Germinal center (tissue), 1 donor: ENCODE data around the gene ERO1B.
"Not testable (repeated sequence)": the region's sequence is repeated elsewhere in the genome, so short reads cannot be mapped to it uniquely, and the experiment has no call there.

Experiments
- DNase-seq: peaks from one replicate; pipeline ENCODE4 v3.0.0; 2012; ENCODE audit warnings: mixed read lengths, low spot score

Gene ERO1B

DNA sequence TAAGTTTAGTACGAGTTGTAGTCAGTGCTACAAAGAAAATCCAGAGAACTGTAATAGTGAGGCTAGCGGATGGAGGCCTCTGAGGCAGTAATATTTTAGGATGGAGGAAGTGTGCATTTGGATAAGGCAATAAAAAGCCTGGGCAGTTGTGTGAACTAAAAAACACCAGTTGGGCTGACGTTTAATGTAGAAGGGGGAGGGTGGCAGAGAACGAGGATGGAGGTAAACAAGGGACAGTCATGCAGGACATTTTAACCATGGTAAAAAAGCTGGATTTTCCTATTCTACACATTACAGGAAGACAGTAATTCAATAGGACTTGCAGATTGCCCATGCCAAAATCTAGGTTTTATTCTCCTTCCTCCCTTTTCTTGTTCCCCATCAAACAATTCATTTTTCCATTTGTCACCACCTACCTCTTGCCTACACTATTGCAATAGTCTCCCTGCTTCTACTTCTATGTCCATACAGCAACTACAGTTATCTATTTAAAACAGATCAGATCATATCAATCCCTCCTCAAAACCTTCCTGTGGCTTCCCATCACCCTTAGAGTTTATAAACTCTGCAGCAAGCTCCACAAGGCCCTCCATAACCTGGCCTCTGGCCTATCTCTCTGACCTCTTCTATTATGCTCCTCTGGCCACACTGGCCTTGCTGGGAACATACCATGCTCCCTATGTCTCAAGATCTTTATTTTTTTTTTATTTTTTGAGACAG lies 27.7 kb downstream of the ERO1B start:
- DNase-seq, result no peak

DNA sequence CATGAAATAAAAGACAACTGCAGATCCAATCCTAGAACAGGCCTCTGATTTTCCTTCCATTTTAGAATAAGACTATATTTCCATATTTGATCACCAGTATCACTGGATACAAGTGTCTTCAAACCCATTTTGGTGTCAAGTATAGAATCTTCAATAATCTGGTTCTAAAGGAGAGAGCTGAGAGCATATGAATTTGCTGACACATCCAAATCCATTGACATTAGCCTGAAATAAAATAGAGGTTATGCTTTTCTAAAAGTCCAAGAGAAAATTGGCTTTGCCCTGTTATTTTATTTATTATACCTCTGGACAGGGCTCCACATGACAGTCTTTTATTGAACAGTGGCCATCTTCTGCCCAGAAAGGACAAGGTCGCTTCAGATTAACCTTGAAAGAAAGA lies 28.6 kb downstream of the ERO1B start:
- no peak for DNase-seq

DNA sequence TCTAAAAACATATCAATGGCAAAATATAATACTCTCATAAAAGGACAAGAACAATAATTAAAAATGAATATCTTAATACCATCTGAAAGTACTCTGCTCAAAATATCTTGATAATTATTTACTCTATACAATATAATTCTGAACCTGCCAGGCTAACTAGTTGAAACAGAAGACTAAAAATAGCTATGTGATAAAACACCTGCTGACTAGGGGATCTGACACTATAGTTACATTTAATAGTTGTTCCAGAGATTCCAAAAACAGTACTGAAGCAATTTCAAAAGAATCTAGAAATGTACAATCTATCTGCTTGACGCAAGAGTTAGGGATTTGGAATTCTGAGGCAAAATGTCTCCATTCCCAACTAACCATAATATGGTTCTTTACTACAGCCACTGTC lies 30.2 kb downstream of the ERO1B start:
- no peak for DNase-seq

DNA sequence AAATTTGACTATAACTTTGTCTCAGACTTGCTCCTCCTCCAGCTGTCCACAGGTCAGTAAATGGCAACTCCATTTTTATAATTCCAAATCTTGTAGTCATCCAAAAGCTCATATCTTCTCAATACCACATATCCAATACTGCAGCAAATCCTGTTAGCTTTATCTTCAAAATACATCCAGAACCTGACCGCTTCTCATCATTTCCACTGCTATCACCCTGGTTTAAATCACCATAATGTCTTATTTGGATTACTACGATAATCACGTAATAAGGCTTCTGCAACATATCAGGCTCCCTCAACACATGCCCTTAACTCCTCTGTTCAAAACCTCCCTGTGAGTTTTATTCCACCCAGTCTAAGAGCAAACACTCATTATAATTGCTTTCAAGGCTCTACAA lies 34.5 kb downstream of the ERO1B start:
- no peak for DNase-seq

DNA sequence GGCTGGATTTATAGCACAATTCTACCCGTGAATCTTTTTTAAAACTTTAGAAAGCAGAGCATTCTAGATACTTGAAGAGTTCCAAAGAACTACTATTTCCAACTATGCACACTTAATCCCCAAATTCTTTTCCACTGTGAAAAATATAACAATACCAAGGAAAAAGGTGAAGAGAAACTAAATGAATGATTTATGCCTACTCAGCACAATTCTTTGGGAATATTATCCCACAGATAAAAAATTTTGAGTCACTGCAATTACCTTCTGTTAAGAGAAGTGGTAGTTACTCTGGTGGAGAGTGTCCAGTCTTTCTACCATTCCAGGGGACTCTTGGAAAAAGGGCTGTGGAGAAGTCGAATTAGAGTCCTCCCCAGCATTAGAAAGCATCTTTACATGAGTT lies 39.2 kb downstream of the ERO1B start:
- DNase-seq, result no peak

DNA sequence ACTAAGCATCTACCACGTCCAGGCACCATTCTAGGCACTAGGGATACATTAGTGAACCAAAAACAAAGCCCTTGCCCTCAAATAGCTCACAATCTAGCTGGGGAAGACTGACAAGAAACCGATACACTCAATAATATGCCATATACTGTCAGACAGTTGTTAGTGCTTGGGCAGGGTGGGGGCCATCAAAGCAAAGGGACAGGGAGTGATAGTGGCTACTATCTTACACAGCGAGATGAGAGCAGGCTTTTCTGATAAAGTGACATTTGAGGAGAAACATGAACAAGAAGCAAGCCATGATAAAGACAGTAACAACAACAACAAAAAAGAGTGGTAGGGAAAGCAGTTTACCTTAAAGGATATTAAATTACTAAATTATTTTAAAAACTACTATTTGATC lies 41.1 kb downstream of the ERO1B start:
- DNase-seq, result no peak

DNA sequence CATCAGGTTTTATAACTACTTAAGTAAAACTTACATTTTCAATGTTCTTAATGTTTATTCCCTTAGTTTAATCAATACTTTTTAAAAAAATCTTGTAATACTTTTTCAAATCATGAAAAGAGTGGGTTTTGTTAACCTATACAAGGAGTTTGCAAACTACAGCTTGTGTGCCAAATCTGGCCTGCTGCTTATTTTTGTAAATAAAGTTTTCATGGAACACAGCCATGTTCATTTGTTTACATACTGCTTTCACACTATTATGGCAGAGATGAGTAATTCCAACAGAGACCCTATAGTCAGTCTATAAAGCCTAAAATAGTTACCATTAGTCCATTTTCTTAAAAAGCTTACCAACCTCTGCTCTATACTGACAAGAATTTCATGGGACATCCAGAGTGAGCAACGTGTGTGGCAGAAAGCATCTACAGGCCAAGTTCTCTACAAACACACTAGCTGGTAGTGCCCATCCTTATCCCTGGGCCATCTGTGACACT lies 42.6 kb downstream of the ERO1B start:
- DNase-seq, result no peak

DNA sequence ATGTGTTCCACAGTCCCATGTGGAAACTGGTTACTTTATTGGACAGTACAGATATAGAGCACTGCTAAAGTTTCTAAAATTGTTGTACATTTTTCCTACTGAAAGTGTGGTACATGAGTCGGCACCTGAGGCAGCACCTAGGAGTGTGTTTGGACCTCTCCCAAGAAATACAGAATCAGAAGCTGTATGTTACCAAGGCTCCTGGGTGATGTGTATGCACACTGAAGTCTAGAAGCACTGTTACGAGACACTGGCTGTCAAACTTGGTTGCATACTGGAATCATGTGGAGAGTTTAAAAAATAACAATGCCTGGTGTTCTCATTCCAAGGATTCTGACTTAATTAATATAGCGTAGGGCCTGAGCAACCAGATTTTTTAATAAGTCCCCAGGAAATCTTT lies 46.6 kb downstream of the ERO1B start:
- no peak for DNase-seq

DNA sequence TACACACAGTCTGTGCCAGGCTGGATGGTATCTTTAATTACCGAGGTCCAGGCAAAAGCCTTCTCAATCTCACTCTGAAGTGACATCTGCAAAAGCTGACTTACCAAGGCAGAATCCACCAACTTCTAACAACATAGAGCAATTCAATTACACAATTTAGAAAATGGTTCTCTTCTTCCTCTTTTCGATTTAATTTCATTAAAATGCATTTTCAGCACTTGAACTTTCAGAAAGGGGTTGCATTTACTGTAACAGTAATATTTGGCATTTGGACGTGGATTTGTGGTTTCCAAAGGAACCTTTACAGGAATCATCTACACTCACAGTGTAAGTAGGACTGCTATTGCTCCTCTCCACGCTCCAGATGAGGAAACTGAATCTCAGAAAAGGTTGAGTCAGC lies 53.3 kb downstream of the ERO1B start:
- DNase-seq, result no peak

DNA sequence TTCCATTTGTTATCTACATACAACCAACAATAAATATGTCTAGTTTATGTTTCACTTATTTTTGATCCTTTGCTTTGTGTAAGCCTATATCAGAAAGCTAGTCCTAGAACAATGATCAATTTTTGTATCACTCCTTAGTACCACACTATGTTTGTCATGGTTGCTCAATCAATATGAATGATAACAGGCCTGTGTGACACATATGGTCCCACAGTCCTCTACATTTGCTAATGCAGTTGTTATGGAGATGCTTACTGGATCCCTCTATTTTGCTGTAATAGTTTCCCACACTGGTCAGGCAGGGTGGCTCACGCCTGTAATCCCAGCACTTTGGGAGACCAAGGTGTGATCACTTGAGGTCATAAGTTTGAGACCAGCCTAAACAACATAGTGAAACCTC lies 59.1 kb downstream of the ERO1B start:
- DNase-seq, result no peak

DNA sequence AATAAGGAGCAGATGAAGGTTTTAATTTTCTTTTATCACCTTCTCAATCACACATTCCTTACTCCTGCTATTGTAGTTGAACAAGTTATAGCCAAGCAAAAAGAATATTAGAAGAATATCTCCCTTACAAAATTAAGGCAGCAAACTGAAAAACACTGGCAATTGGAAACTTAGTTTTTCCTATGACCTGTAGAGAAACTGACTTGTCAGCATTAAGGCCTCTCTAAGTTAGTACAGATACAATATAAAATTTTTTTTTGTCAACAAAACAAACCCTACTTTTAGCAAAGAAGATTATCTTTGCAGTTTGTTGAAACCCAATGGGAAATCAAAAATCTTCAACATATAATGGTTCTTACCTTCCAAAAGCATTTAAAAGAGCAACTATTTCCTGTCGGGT lies 61.3 kb downstream of the ERO1B start:
- no peak for DNase-seq

DNA sequence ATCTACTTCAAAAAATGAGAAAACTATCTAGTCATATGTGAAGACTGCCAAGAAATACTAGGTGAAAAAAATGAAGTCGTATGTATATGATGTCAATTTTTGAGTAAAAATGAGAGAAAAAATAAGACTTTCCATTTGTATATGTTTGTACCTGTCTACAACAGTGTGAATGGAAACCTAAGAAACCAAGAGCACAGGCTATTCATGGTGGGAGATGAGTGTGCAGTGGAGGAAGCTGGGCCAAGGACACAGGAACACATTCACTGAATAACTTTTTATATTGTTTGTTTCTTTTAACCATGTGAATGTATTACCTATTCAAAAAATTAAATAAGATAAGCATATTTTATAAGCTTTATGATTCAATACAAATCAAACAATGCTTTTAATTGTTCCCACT lies 67.0 kb downstream of the ERO1B start:
- no peak for DNase-seq

DNA sequence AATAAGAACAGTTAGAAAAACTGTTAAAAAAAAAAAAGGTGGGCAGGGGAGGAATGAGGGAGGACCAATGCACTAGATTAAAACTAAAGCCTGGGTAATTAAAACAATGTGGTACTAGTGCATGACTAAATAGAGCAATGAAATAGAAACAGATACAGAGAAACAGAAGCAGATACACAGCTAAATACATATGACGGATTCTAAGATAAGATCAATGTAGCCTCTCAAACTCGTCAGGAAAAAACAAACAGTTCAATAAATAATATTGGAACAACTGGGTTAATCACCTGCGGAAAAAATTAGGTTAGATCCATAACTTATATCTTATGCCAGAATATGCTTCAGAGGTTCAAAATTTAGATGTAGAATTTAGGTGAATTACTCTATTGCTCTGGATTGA lies 68.2 kb downstream of the ERO1B start:
- DNase-seq, result no peak

DNA sequence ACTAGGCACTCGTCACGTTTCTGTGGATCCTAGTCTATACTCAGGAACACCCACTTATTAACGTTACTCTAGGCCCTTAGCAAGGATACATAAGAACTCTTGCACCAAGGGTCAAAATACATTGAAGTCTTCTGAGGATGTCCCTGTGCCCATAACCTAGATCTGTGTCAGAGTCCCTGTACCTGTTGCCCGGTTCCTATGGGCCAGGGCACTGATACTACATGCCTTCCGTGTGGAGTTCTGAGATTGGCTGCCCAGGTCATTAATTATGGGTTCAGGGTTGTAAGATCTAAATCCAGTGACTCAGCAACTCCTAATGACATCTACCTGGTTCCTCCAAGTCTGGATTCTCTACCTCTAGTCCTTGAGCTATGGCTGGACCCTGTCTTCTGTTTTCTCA lies 69.9 kb downstream of the ERO1B start:
- no peak for DNase-seq

DNA sequence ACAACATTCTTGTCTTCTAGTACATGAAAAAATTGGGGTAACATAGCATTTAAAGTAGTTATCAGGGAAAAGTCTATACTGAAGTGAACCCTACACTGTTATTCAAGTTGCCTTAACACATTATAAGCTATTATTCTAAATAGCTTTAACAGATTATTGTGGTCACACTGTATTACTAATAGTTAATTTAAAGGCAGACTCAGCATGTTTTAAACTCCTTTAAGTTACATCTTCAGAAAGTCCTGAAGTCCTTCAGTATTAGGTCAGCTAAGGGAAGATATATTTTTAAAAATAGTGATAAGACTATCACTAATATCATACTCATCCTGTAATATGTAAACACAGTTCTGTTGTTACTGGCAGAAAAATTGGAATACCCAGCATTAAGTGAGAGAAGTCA lies 72.0 kb downstream of the ERO1B start:
- no peak for DNase-seq

DNA sequence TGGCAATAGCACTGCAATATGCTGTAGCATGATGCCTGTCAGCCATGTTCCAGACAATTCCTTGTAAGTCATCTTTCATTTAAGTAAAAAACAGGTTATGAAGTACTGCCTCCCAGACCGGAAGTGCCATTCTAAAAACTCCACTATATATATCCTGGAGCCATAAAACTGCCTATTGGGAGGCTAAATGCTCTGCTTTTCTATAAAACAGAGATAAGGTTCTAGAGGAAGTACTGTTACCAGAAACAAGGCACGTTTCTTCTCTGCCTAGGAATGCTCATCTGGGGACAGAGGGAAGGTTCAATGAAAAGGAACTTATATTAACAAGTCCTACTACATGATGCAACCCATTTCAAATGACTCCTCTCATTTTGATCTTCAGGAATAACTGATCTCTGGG lies 72.6 kb downstream of the ERO1B start:
- no peak for DNase-seq

DNA sequence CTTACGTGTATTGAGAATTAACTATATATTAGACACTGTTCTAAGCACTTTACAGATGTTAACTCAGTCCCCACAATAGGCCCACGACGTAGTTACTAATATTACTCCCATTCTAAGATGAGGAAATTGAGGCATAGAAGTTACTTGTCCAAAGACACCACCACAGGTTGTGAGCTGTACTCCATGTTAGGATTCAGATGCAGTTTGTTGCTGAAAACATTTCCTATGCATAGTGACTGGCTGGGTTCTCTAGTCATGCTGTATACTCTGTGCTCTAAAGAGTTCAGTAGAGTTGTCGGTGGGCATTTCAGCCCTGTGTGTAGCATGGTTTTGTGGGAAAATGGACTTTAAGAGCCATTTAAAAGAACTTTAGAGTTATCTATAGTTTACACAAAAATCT lies 74.2 kb downstream of the ERO1B start:
- no peak for DNase-seq

DNA sequence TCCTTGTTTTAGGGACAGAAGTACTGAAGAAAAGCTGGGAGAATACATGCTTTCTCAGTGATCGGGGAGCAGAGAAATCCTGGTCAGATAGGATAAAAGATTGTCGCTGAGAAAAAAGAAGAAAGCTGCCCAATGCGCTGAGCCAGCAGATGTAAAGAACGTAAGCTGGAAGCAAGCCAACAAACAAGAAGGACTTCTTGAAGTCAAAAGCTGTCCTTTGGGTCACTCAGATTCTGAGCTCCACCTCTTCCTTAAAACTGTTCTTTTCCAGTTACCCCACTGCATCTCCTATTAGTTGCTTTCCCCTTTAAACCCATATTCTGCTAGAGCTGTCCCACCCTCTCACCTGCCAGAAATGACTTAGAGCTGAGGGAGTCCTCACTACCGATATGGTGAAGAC lies 74.6 kb downstream of the ERO1B start:
- DNase-seq, result no peak

DNA sequence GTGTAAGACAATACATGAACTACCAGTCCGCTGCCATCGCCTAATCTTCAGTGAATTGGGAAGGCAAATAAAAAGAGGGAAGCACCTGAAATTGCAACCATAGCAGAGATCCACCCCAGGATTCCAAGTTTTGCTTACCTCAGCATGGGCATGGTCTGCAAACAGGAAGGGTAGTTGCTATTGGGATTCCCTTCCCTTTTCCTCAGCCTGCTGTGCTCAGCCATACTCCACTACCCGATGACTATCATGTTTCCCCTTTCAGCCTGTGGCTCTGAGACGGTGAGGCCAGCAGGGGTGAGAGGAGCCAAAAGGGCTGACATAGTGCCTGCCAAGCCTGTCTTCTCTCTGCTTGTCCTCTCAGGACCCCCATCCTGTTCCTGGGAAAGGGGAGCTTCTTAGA lies 75.2 kb downstream of the ERO1B start:
- DNase-seq, result no peak

DNA sequence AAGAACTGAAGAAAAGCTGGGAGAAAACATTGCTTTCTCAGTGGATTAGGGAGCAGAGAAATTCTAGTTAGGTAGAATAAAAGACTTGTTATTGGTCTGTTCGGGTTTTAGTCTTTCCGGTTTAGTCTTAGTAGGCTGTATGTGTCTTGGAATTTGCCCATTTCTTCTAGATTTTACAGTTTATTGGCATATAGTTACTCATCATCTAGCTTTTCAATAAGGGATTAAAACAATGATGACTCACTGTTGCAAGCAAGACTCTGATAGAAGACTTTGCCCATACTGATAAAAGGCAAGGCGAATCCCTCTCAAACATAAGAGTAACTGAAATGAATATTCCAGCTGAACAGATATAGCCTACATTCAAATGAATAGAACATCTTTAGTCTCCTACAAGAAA lies 77.1 kb downstream of the ERO1B start:
- no peak for DNase-seq

DNA sequence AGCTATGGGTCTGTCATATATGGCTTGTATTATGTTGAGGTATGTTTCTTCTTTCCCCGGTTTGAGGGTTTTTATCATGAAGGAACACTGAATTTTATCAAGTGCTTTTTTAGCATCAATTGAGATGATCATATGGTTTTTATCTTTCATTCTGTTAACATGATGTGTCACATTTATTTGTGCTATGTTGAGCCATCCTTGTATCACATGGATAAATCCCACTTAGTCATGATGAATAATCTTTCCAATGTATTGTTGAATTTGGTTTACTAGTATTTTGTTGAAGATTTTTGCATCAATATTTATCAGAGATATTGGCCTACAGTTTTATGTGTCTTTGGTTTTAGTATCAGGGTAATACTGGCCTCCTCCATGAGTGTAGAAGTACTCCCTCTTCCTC lies 77.7 kb downstream of the ERO1B start:
- no peak for DNase-seq

DNA sequence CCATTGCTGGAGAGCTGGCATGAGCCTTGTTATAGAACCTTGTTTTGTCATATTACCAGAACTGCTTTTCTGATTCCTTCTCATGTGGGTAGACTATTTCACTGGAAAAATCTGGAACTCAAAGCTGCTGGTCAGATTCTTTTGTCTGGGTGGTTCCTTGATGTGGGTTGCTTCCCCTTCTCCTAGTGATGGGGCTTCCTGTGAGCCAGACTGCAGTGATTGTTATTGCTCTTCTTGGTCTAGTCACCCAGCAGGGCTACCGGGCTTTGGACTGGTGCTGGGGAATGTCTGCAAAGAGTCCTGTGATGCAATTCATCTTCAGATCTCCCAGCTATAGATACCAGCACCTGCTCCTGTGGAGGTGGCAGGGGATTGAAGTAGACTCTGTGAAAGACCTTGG lies 80.0 kb downstream of the ERO1B start:
- DNase-seq, result no peak

DNA sequence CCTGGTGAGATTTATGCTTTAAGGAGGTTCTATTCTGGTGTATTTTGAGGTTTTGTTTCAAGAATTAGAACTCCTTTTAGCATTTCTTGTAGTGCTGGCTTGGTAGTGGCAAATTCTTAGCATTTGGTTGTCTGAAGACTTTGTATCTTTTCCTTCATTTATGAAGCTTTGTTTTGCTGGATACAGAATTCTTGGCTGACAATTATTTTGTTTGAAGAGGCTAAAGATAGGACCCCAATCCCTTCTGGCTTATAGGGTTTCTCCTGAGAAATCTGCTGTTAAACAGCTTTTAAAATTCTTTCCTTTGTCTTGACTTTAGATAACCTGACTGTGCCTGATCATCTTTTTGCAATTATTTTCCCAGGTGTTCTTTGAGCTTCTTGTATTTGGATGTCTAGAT lies 80.8 kb downstream of the ERO1B start:
- no peak for DNase-seq

DNA sequence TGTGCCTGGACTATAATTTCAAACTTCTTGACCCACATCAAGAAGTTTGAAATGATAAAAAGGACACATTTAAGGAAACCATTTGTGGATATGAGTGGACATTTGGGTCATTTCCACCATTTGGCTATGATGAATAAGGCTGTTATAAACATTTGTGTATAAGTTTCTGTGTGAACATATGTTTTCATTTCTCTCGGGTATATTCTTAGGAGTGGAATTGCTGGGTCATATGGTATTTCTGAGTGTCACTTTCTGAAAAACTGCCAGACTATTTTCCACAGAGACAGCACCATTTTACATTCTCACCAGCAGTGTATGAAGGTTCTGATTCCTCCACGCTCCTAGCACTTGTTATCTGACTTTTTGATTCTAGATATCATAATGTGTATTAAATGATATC lies 88.6 kb downstream of the ERO1B start:
- no peak for DNase-seq

DNA sequence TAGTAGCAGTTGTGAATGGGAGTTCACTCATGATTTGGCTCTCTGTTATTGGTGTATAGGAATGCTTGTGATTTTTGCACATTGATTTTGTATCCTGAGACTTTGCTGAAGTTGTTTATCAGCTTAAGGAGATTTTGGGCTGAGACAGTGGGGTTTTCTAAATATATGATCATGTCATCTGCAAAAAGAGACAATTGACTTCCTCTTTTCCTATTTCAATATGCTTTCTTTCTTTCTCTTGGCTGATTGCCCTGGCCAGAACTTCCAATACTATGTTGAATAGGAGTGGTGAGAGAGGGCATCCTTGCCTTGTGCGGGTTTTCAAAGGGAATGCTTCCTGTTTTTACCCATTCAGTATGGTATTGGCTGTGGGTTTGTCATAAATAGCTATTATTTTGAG lies 93.7 kb downstream of the ERO1B start:
- DNase-seq, result not testable (repeated sequence)
